ENCODE measurements around the gene TRDMT1.

TRDMT1 gene

GRCh38 chr10:17229717-17229966 is 28.2 kb upstream of the TRDMT1 start:
- Histone ChIP-seq H3K56ac (ENCODE audit: low read length) (peak overlapping the region; percentile 98), H4K8ac (ENCODE audit: low read depth, low read length) (no peak overlapping the region), H3K27me3 (ENCODE audit: insufficient read depth, low read length, poor library complexity) (no peaks in the 10 kb centered on the region), H2BK15ac (replicated peaks; ENCODE audit: low read depth) (no peak overlapping the region), H3K18ac (ENCODE audit: low read length) (peak overlapping the region; percentile 10), H2BK120ac (ENCODE audit: low read depth, low read length) (no peak overlapping the region), H3K4me2 (ENCODE audit: low read length) (peak overlapping the region; percentile 59), H3K4me1 (ENCODE audit: control insufficient read depth, low read depth, low read length) (peaks cover 8% of the 10 kb centered on the region), H3K23ac (ENCODE audit: low read length) (peak overlapping the region; percentile 59), H2BK5ac (ENCODE audit: low read length) (peak overlapping the region; percentile 29), H4K5ac (ENCODE audit: low read length) (no peak overlapping the region), H3K79me1 (ENCODE audit: low read length) (peaks cover 6% of the 10 kb centered on the region), H3K4me3 (ENCODE audit: low read length) (peak overlapping the region; percentile 97), H2AK5ac (ENCODE audit: low read length) (no peak overlapping the region), H3K4ac (ENCODE audit: low read depth, low read length) (no peak overlapping the region), H3K27ac (ENCODE audit: low read depth, low read length) (peak overlapping the region; percentile 10), H3K9ac (ENCODE audit: low read length) (peak overlapping the region; percentile 98), H3K36me3 (ENCODE audit: control insufficient read depth, insufficient read depth, low read length) (peaks cover 9% of the 10 kb centered on the region), H3K79me2 (ENCODE audit: control insufficient read depth, insufficient read depth, low read length) (peaks cover 18% of the 10 kb centered on the region)
- no CpG with 5 or more reads among the region's 21 CpGs for WGBS (ENCODE audit: extremely low coverage, insufficient coverage, low lambda C conversion rate)
- peak; percentile 81 for DNase-seq

GRCh38 chr10:17229016-17229716 is 27.7 kb upstream of the TRDMT1 start:
- H3K4me3 ChIP-seq (ENCODE audit: low read length): peak overlapping the region; percentile 97
- peak overlapping the region; percentile 59 for H3K23ac ChIP-seq (ENCODE audit: low read length)
- H3K9ac ChIP-seq (ENCODE audit: low read length): peak overlapping the region; percentile 98
- peaks cover 8% of the 10 kb centered on the region for H3K4me1 ChIP-seq (ENCODE audit: control insufficient read depth, low read depth, low read length)
- no peak overlapping the region for H3K4ac ChIP-seq (ENCODE audit: low read depth, low read length)
- peak overlapping the region; percentile 98 for H3K56ac ChIP-seq (ENCODE audit: low read length)
- peak; percentile 88 for DNase-seq
- peaks cover 18% of the 10 kb centered on the region for H3K79me2 ChIP-seq (ENCODE audit: control insufficient read depth, insufficient read depth, low read length)
- H3K27me3 ChIP-seq (ENCODE audit: insufficient read depth, low read length, poor library complexity): no peaks in the 10 kb centered on the region
- H2BK15ac ChIP-seq (replicated peaks; ENCODE audit: low read depth): no peak overlapping the region
- peak overlapping the region; percentile 99 for H3K27ac ChIP-seq (ENCODE audit: low read depth, low read length)
- H3K79me1 ChIP-seq (ENCODE audit: low read length): peaks cover 6% of the 10 kb centered on the region
- WGBS (ENCODE audit: extremely low coverage, insufficient coverage, low lambda C conversion rate): no CpG with 5 or more reads among the region's 72 CpGs
- H2BK120ac ChIP-seq (ENCODE audit: low read depth, low read length): peak overlapping the region; percentile 75
- no peak overlapping the region for H4K8ac ChIP-seq (ENCODE audit: low read depth, low read length)
- H4K5ac ChIP-seq (ENCODE audit: low read length): no peak overlapping the region
- H3K18ac ChIP-seq (ENCODE audit: low read length): peak overlapping the region; percentile 15
- H3K36me3 ChIP-seq (ENCODE audit: control insufficient read depth, insufficient read depth, low read length): peaks cover 8% of the 10 kb centered on the region
- peak overlapping the region; percentile 65 for H3K4me2 ChIP-seq (ENCODE audit: low read length)
- no peak overlapping the region for H2AK5ac ChIP-seq (ENCODE audit: low read length)
- H2BK5ac ChIP-seq (ENCODE audit: low read length): no peak overlapping the region

GRCh38 chr10:17228091-17229015 is 26.9 kb upstream of the TRDMT1 start, which contains the start of gene VIM:
Gene VIM, plus strand, starts transcription at chr10:17228241. Its CDS starts 1,182 bp downstream, at chr10:17229423.
- H2BK15ac ChIP-seq (replicated peaks; ENCODE audit: low read depth): no peak within 1 kb of the TSS
- H2BK5ac ChIP-seq (ENCODE audit: low read length): no peak within 1 kb of the TSS
- H3K4me3 ChIP-seq (ENCODE audit: low read length): peak within 1 kb of the TSS; percentile 46
- DNase-seq: peak; percentile 97
- no peak within 1 kb of the TSS for H2AK5ac ChIP-seq (ENCODE audit: low read length)
- peak within 1 kb of the TSS; percentile 83 for H3K9ac ChIP-seq (ENCODE audit: low read length)
- peak within 1 kb of the TSS; percentile 92 for H3K56ac ChIP-seq (ENCODE audit: low read length)
- H3K36me3 ChIP-seq (ENCODE audit: control insufficient read depth, insufficient read depth, low read length): peaks cover 3% of the 10 kb centered on the region
- no CpG with 5 or more reads among the region's 77 CpGs for WGBS (ENCODE audit: extremely low coverage, insufficient coverage, low lambda C conversion rate)
- H3K79me2 ChIP-seq (ENCODE audit: control insufficient read depth, insufficient read depth, low read length): peaks cover 18% of the 10 kb centered on the region
- peak within 1 kb of the TSS; percentile 51 for H3K18ac ChIP-seq (ENCODE audit: low read length)
- peak within 1 kb of the TSS; percentile 65 for H3K4me2 ChIP-seq (ENCODE audit: low read length)
- no peak within 1 kb of the TSS for H3K23ac ChIP-seq (ENCODE audit: low read length)
- H3K27me3 ChIP-seq (ENCODE audit: insufficient read depth, low read length, poor library complexity): no peaks in the 10 kb centered on the region
- H2BK120ac ChIP-seq (ENCODE audit: low read depth, low read length): peak within 1 kb of the TSS; percentile 75
- H4K8ac ChIP-seq (ENCODE audit: low read depth, low read length): no peak within 1 kb of the TSS
- peaks cover 6% of the 10 kb centered on the region for H3K79me1 ChIP-seq (ENCODE audit: low read length)
- no peak within 1 kb of the TSS for H4K5ac ChIP-seq (ENCODE audit: low read length)
- peak within 1 kb of the TSS; percentile 99 for H3K27ac ChIP-seq (ENCODE audit: low read depth, low read length)
- peaks cover 8% of the 10 kb centered on the region for H3K4me1 ChIP-seq (ENCODE audit: control insufficient read depth, low read depth, low read length)
- H3K4ac ChIP-seq (ENCODE audit: low read depth, low read length): peak within 1 kb of the TSS; percentile 22

GRCh38 chr10:17227367-17228090 is 26.1 kb upstream of the TRDMT1 start:
- no CpG with 5 or more reads among the region's 12 CpGs for WGBS (ENCODE audit: extremely low coverage, insufficient coverage, low lambda C conversion rate)
- H3K4me3 ChIP-seq (ENCODE audit: low read length): no peak overlapping the region

GRCh38 chr10:17226891-17227303 is 25.4 kb upstream of the TRDMT1 start:
- Histone ChIP-seq H3K79me2 (ENCODE audit: control insufficient read depth, insufficient read depth, low read length) (peaks cover 18% of the 10 kb centered on the region), H3K27me3 (ENCODE audit: insufficient read depth, low read length, poor library complexity) (no peaks in the 10 kb centered on the region), H3K4me3 (ENCODE audit: low read length) (no peak overlapping the region), H4K8ac (ENCODE audit: low read depth, low read length) (no peak overlapping the region), H3K4ac (ENCODE audit: low read depth, low read length) (no peak overlapping the region), H3K23ac (ENCODE audit: low read length) (no peak overlapping the region), H3K9ac (ENCODE audit: low read length) (no peak overlapping the region), H3K4me1 (ENCODE audit: control insufficient read depth, low read depth, low read length) (peaks cover 8% of the 10 kb centered on the region), H2BK120ac (ENCODE audit: low read depth, low read length) (no peak overlapping the region), H3K56ac (ENCODE audit: low read length) (peak overlapping the region; percentile 65), H2BK5ac (ENCODE audit: low read length) (no peak overlapping the region), H3K18ac (ENCODE audit: low read length) (no peak overlapping the region), H2BK15ac (replicated peaks; ENCODE audit: low read depth) (no peak overlapping the region), H2AK5ac (ENCODE audit: low read length) (no peak overlapping the region), H3K79me1 (ENCODE audit: low read length) (peaks cover 6% of the 10 kb centered on the region), H3K27ac (ENCODE audit: low read depth, low read length) (no peak overlapping the region), H4K5ac (ENCODE audit: low read length) (no peak overlapping the region), H3K36me3 (ENCODE audit: control insufficient read depth, insufficient read depth, low read length) (peaks cover 1% of the 10 kb centered on the region), H3K4me2 (ENCODE audit: low read length) (no peak overlapping the region)
- no CpG with 5 or more reads among the region's 8 CpGs for WGBS (ENCODE audit: extremely low coverage, insufficient coverage, low lambda C conversion rate)
- DNase-seq: peak; percentile 54

More at GRCh38 chr10:17227367-17228090, 26.1 kb upstream of the TRDMT1 start:
- Histone ChIP-seq H3K36me3 (ENCODE audit: control insufficient read depth, insufficient read depth, low read length) (peaks cover 3% of the 10 kb centered on the region), H3K27me3 (ENCODE audit: insufficient read depth, low read length, poor library complexity) (no peaks in the 10 kb centered on the region), H3K4ac (ENCODE audit: low read depth, low read length) (no peak overlapping the region), H3K23ac (ENCODE audit: low read length) (no peak overlapping the region), H3K56ac (ENCODE audit: low read length) (peak overlapping the region; percentile 71), H3K79me2 (ENCODE audit: control insufficient read depth, insufficient read depth, low read length) (peaks cover 18% of the 10 kb centered on the region), H3K27ac (ENCODE audit: low read depth, low read length) (peak overlapping the region; percentile 55), H2BK15ac (replicated peaks; ENCODE audit: low read depth) (no peak overlapping the region), H3K9ac (ENCODE audit: low read length) (peak overlapping the region; percentile 52), H2BK5ac (ENCODE audit: low read length) (no peak overlapping the region), H2BK120ac (ENCODE audit: low read depth, low read length) (no peak overlapping the region), H3K18ac (ENCODE audit: low read length) (peak overlapping the region; percentile 51), H3K4me1 (ENCODE audit: control insufficient read depth, low read depth, low read length) (peaks cover 8% of the 10 kb centered on the region), H4K8ac (ENCODE audit: low read depth, low read length) (no peak overlapping the region), H2AK5ac (ENCODE audit: low read length) (no peak overlapping the region), H3K4me2 (ENCODE audit: low read length) (peak overlapping the region; percentile 52), H3K79me1 (ENCODE audit: low read length) (peaks cover 6% of the 10 kb centered on the region), H4K5ac (ENCODE audit: low read length) (no peak overlapping the region)
- peak; percentile 37 for DNase-seq
